T47D (cell line): ENCODE measurements around the gene HSPA8.
"Not testable (repeated sequence)": the region's sequence is repeated elsewhere in the genome, so short reads cannot be mapped to it uniquely, and the experiment has no call there.

Source experiments
- DNase-seq, 2 experiments: peaks; one replicate each; pipeline versions ENCODE4 v3.0.0 to v3.0.0-alpha.2; 2011 to 2012; ENCODE audit warnings: low read depth in 1 of 2, low spot score in 1 of 2
- JUND ChIP-seq: IDR thresholded peaks from 2 replicates; pipeline ENCODE4 v1.6.1; 2012; ENCODE audit warnings: low read depth
- in situ Hi-C: cut with HindIII; loops from 2 replicates; pipeline ENCODE4 v1.10.0; 2016; ENCODE audit warnings: low sequenced_read_pairs, low pct_unique_long_range_greater_than_20kb

HSPA8 gene

DNA sequence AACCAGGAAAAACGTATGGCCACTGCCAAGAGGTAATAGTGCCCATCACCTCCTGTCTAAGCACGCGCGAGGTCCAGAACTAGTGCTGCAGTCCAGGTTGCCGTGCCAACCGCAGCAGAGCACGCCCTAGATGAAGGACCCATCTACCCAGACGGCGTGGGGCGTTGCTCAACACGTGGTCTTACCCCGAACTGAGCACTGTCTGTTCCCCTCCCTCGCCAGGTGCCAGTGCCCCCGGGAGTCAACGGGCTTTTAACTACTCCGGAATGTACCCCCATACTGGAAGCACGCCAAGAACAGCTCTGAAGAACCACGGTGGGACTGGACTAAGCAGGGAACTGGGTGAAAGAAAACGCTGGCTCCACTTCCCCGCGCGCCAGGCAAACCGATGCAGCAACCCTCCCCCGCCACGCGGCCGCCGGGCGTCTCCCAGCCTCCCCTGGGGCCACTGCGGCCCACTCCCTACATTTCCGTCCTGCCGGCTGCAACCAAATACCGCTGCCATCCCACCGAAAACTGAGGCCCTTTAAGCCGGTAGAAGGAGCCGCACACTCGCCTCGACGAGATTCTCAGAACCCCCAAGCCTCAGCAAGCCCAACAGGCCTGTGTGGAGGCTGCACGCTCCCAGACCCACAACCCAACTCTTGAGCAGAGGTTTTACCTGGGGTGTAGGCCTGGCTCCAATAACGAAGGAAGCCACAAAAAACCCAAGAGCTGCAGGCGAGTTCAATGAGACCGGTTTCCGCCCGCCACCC is at the start of gene HSPA8:
TSS of gene HSPA8 (minus strand) at position 734 of the 755 bp plus-strand sequence. CDS start 812 bp downstream, outside the sequence.
- DNase-seq = peak in 1 of 2 experiments; percentile 78
- peak; percentile 52 for TF ChIP-seq JUND
- in situ Hi-C loops = no loop called here

DNA sequence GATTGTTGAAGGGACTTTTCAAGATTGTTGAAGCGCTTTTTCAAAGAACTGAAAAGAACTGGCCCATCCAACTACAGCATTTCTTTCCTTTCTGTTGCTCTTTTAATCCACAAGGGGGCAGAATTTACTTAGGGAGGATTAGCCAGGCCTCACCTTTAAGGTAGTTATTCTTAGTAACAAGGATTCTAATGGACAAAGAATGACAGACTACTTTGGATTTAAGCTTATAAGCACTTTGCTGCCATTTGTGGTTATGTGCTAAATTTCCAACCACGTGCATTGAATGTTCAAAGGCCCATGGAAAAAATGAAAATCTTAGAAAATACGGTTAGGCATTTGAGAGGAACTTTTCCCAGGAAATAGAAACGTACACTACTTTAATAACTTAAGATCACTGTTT is 49.5 kb upstream of the HSPA8 start:
- in situ Hi-C loops = no loop called here
- peak; percentile 83 to 89 for DNase-seq
- no peak for TF ChIP-seq JUND

DNA sequence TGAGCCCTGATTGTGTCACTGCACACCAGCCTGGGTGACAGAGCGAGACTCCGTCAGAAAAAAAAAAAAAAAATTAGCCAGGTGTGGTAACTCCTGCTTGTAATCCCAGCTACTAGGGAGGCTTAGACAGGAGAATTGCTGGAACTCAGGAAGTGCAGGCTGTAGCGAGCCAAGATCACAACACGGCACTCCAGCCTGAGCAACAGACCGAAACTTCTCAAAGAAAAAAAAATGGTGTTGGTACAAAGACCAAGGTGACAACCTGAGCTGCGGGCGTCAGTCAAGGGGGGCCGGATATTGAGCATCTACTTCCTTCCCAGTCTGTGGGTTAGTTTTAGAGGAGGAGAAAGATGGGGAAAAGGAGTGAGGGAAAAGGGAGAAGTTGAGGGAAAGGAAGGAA is 48.5 kb upstream of the HSPA8 start:
- no peak for TF ChIP-seq JUND
- DNase-seq = no peak
- in situ Hi-C loops = no loop called here

DNA sequence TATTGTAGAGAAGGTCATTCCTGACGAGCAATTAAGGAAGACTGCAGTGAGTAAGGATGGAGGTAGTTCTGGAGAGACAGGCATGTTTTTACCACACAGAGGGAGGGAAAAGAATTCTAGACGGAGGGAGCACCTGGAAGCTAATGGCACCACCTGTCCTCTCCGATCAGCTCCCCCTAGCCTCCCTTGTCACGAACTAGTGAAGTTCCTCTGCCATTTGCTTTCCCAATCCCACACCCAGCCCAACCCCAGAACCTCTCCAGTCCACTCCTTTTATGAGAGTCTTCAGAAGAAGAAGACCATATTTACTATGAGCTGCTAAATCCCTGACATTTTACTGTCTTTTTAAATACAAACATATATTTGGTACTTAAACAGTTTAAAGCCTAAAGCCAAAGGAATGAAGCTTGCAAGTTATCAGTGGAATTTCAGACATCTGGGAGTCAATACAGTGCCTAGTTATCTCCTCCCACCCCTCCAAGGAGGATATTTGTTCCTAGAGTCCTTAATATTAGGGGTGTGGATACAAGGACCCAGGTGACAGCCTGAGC is 46.1 kb upstream of the HSPA8 start:
- DNase-seq = no peak
- in situ Hi-C loops = no loop called here
- no peak for TF ChIP-seq JUND

DNA sequence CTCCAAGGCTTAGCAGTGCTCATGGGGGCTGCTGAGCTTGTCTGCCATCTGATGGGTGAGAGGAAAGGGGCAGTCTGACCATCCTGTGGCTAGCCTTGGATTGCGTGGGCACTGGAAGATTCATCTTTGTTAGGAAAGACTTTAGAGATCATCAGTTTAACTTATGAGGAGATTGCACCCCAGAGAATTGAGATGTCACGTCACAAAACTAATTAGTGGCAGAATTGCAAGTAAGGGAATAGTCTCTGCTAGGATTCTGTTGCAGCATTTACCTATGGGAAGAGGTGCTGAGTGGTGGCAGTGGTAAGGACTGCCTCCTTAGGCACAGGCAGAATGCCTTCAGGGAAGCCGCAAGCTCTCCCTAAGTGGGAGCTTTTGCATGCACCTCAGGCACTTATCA is 42.8 kb upstream of the HSPA8 start:
- TF ChIP-seq JUND = no peak
- in situ Hi-C loops = no loop called here
- DNase-seq = no peak

DNA sequence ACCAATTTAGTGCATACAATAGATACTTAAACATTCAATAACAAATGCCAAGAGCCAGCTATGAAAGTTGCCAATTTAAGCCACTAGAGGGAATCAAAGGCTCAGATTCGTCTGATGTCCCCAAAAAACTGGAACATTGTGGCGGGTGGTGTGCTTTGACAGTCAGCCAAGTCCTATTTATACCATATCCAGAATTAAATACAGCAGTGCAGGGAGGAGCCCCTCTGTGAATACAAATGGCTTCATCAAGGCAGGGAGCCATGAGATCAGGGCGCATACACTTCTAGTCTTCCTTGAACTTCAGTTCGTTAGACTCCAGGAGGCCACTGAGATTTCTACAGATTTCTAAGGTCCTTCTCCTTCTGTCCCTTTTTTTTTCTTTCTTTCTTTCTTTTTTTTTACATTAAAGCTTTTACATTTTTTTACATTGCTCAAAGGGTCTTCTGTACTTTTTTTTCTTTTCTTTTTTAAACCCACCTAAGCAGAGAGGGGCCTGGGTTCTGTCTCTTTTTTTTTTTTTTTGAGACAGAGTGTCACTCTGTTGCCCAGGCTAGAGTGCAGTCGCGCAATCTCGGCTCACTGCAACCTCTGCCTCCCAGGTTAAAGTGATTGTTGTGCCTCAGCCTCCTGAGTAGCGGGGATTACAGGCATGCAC is 41.5 kb upstream of the HSPA8 start:
- in situ Hi-C loops = no loop called here
- TF ChIP-seq JUND = no peak
- DNase-seq = peak; percentile 73 to 86

DNA sequence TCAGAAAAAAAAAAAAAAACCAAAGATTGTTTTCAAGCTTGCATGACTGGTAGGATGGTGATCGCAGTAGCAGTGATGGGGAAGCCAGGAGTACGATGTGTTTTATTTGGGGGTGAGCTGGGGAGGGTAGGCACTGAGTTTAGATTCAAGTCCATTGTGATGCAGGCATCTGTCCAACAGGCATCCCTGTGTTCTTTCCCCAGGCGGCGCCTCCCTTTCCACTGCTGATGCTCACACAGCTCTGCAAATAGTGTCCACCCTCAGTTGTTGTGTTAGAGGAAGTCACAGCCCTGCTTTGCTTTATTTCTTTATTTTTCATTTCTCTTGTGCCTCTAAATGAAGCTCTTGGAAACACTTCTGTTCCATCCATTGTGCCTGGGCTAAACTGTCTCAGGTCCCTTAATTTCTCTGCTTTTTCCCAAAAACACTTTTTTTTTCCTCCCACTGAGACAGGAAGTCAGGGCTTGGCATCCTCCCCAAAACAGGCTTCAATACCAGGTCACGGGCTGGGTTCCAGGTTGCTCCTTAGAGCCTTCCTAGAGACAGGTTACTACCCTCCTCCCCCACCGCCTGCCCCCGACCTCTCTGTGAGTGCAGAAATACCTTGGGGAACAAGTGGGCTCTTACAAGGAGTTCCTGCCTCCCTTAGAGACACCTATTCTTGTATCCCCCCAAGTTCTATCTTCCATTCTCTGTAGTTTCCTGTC is 38.6 kb upstream of the HSPA8 start:
- TF ChIP-seq JUND = no peak
- DNase-seq = no peak
- in situ Hi-C loops = no loop called here

DNA sequence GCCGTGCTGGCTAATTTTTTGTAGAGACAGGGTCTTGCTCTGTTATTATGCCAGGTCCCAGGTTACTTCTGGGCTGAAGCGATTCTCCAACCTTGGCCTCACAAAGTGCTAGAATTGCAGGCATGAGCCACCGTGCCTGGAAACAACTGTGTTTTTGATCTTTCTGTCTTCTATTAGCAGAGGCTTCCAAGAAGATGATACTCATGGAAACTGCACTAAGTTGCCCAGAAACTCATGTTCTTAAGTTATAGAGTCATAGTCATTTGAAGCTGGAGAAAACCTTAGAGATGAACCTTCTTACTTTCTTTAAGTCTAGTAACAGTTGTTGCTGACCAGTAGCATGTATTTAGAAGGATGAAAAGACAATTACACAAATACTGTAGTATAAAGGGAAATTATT is 37.1 kb upstream of the HSPA8 start:
- in situ Hi-C loops = no loop called here
- no peak for DNase-seq
- TF ChIP-seq JUND = no peak

DNA sequence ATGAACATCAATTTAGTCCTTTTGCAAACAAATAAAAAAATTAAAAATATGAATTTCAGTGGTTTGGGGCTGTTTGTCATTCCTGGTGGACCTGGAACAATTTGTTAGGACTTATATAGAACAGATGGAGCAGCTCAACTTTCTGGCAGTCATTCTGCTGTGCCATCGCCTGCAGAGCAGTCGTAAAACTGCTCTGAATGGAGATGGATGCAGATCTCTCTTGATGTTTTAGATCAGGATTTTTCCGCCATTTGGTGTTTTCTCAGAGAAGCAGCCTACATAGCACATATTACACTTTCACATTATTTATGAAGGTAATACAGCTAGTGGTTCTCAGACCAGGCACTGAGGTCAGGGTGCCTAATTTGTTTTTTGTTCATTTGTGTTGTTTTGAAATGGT is 31.8 kb upstream of the HSPA8 start:
- DNase-seq = no peak
- TF ChIP-seq JUND = no peak
- in situ Hi-C loops = no loop called here

DNA sequence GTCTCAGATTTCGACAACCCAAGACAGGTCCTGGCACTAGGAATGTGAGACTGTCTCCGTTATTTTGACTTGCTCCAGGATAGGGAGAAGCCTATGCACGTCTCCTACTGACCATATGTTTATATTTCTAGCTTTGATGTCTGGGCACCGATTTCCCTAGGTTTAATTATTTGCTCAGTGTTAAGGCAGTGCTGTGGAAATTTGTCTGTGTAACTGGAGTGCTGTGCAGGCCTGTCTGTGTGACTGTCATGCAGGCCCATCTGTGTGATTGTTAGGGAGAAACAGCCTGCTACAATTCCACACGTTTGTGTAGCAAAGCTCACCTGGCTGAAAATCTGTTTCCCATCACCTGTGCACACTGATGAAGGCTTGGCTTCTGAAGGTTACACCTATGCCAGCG is 29.6 kb upstream of the HSPA8 start:
- in situ Hi-C loops = no loop called here
- DNase-seq = no peak
- no peak for TF ChIP-seq JUND

DNA sequence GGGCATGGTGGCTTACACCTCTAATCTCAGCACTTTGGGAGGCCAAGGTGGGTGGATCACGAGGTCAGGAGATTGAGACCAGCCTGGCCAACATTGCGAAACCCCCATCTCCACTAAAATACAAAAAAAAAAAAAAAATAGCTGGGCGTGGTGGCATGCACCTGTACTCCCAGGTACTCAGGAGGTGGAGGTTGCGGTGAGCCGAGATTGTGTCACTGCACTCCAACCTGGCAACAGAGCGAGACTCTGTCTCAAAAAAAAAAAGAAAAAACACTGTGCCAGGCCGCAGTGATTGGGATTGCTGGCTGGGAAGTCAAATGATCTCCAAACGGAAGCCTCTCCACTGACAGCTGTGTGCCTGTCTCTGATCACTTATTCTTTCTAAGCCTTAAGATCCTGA is 28.2 kb upstream of the HSPA8 start:
- in situ Hi-C loops, DNase-seq: not testable (repeated sequence)

DNA sequence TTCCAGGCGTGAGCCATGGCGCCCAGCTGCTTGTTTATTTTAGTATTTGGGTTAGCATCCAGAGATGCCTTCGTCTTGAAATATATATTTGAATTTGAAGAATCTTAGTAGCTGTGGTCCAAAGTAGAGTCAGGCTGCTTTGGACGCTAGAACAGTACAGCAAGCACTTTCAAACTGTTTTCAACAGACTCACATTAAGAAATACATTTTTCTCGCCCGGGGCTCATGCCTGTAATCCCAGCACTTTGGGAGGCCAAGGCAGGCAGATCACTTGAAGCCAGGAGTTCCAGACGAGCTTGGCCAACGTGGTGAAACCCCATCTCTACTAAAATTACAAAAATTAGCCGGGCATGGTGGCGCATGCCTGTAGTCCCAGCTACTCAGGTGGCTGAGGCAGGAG is 27.0 kb upstream of the HSPA8 start:
- in situ Hi-C loops, DNase-seq: not testable (repeated sequence)

DNA sequence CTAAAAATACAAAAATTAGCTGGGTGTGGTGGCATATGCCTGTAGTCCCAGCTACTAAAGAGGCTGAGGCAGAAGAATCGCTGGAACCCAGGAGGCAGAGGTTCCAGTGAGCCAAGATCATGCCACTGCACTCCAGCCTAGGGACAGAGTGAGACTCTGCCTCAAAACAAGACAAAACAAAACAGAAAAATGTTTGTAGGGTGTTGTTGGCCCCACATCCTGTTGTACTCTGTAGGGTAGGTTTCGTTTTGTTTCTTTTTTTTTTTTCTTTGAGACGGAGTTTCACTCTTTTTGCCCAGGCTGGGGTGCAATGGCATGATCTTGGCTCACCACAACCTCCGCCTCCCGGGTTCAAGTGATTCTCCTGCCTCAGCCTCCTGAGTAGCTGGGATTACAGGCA is 25.7 kb upstream of the HSPA8 start:
- DNase-seq, in situ Hi-C loops: not testable (repeated sequence)
